HG03457 (cell line): ENCODE data around the gene SNCB.

Source experiments
- ATAC-seq: cut with Tn5 transposase; IDR thresholded peaks from one replicate; pipeline ENCODE4 v1.9.1; 2021; ENCODE audit warnings: moderate number of reproducible peaks; ENCODE audit not compliant: unreplicated experiment

SNCB gene

DNA sequence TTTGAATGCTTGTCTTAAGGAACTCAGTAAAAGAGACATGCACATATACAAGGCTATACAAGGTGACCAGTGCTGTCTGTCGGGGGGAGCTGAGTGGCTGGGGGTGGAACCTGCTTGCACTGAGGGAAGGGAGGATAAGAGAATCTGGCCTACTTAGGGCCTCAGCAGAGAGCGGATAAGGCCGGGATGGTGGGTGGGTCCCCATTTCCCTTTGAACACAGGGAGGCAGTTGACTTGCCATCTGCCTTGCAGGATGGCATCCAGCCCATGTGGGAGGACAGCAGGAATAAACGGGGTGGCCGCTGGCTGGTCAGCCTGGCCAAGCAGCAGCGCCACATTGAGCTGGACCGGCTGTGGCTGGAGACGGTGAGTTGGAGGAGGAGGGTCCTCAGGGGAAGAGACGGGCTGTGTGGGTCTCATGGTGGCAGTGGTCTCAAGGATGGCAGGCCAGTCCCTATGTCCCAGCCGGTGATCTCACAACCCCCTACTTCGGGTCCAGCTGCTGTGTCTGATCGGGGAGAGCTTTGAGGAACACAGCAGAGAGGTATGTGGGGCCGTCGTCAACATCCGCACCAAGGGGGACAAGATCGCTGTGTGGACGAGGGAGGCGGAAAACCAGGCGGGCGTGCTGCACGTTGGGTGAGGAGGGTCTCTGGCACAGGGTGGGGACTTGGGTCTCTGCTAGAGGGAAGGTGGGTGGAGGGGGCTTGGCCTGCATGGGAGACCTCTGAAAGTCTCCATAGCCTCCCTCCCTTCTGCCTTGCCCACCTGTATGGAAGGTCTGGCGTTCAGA is 14.7 kb upstream of the SNCB start:
- no peak for ATAC-seq

DNA sequence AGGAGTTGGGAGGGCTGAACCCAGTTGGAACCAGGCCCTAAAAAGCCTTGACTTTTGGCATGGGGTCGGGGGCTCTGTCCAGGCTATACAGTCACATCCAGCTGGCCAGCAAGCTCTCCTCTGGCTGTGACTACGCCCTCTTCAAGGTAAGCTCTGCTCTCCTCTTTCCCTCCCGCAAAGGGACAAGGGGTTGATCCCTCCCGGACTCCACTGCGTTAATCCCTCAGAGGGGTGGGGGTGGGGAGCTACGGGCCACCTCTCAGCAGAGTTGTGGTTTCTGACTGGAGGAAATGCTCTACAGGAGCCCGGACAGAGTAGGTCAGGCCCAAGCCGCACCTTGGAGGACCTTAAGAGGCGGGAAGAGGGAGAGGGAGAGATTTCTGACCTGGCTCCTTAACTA is 14.0 kb upstream of the SNCB start:
- no peak for ATAC-seq

DNA sequence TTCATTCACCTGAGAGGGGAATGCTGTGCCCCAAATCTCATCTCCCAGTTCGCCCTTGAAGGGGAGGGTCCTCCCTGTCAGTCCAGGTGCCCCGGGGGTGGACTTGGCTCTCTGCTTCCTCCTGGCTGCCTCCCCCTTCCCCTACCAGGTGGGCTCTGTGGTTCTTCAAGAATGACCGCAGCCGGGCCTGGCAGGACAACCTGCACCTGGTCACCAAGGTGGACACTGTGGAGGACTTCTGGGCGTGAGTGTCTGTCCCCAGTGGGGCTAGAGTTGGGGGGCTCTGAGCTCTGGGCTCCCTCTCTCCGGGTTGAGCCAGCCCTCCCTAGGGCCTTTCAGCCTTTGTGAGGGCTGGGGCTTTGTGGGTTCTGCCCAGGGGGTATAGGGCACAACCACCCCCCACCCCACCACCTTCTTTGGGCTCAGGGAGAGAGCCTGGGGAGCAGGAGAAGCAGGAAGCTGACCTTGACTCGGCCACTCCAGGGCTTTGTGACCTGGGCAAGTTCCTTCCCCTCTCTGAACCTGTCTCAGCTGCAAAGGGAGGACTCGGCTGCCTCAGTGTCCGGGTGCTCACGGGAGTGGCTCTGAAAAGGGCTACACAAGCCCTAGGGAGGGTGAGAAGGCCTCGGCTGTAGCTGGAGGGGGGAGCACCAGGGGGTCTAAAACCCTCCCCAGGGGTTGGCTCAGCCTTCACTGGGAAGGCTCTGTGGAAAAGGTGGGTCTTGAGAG is 13.3 kb upstream of the SNCB start:
- ATAC-seq = no peak

DNA sequence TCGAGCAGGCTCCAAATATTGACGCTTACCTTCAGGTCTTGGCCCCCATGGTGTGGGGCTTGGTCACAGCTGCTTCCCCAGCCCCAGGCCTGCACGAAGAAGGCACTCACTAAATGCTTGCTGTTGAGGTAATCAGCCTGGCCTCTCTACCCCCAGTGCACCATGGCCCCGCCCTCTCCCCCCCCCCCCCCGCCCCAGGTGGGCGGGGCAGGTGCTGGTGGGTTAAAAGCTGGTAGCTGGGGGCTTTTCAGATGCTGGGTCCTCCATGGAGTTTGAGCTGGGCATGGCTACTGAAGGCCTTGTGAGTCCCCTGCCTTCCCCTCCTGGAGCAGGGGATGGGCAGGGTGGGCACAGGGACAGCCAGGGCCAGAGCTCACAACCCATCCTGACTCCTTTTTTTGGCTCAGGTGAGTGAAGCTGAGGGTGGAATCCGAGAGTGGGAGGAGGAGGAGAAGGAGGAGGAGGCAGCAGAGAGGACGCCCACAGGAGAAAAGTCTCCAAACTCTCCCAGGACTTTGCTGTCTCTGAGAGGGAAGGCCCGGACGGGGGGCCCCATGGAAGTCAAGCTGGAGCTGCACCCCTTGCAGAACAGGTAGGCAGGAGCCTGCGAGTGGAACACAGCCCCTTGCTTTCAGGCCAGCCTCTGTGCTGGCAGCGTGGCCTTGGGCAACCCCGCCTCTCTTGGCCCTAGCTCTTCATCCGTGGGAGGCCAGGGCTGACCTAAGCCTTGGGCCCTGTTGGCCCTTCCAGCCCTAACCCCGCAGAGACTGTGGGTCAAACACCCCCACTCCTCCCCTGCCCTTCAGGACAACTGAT is 12.5 kb upstream of the SNCB start:
- ATAC-seq = no peak

DNA sequence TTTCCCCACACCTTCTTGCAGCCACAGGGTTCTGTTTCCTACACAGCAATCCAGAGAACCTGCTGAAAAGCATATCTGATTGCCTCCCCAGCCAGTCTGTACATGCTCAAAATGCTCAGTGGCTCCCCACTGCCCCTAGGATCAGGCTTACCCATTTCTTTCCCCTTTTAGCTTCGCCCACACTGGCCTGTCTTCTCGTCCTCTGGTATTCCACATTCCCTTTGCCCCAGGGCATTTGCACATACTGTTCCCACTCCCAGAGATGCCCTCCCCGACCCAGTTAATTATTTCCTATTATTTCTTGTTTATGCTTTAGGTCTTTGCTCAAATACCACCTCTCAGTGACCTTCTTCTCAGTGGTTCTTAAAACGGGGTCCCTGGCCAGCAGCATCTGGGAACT is 10.3 kb upstream of the SNCB start:
- ATAC-seq = no peak

DNA sequence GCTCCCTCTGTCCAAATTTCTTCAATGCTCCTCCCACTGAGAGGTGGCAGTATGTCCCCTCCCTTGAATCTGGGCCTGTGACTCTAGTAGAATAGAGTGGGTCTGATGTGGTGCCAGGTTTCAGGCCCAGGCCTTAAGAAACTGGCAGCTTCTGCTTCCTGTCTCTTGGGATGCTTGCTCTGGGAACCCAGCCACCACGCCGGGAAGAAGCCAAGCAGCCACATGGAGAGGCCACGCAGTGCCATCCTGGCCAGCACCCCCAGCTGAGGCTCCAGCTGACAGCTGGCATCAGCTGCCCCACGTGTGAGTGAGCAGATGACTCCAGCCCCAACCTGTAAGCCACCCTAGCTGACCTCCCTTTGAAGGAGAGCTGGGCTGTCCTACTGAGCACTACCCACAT is 9.6 kb upstream of the SNCB start:
- ATAC-seq = no peak

DNA sequence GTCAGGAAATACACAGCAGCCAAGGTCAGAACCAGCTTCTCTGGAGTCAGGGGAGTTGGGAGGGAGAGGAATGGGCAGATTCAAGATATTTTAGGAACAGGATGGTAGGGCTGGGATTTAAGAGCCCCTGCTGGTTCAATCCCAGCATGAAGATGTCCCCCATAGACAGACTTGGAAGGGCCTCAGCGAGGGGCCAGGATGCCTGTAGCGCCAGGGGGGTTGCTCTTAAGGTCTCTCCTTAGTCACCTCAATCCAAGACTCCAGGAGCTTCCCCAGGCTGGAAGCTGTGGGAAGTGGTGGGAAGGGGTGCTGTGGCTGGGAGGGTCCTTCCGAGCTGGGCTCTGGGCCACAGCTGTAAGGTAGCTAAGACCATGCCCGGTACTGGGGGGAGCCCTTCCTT is 8.9 kb upstream of the SNCB start:
- no peak for ATAC-seq

DNA sequence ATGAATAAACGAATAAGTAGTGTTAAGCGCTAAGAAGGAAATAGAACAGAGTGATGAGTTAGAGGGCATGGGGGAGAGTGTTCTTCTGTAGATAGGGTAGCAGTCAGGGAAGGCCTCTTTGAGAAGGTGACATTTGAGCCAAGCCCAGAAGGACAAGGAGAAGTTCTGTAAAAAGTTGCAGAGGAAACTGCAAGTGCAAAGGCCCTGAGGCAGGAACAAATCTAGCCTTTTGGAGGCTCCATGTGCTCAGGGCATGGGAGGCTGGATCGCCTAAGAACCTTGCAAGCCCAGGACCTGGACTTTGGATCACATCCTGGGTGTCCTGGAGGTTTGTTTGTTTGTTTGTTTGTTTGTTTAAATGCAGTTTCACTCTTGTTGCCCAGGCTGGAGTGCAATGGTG is 8.1 kb upstream of the SNCB start:
- no peak for ATAC-seq

DNA sequence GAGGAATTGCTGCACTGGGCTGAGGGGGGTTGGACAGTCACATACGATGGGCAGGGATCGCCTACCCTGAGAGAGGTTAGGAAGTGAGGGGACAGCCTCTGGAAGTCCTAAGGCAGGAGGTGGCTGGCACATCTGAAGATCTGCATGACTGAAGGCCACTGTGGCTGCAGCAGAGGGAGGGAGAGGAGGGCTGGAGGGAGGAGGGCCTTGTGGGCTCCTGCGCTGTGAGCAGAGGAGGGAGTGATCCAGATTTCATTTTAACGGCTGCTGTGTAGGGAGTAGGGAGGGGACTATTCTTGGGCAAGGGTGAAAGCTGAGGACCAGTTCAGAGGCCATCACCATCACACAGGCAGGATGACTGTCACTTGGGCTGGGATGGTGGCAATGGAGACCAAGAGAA is 7.2 kb upstream of the SNCB start:
- ATAC-seq = no peak

DNA sequence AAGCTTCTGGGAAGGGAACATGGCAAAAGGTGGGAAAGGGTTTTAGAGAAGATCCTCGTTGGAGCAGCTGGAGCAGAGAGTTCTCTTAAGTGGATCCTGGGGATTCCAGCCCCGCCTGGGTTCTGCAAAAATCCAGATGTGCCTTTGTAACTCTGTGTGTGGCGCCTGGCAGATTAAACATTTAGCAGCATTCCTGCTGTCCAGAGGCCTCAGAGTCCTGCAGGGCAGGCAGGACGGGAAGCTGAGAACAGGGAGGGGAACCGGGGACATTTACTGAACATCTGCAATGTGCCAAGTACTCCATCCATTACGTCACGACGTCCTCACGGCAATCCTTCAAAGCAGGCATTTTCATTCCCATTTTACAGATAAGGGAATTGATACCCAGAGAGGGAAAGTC is 6.1 kb upstream of the SNCB start:
- ATAC-seq = no peak

DNA sequence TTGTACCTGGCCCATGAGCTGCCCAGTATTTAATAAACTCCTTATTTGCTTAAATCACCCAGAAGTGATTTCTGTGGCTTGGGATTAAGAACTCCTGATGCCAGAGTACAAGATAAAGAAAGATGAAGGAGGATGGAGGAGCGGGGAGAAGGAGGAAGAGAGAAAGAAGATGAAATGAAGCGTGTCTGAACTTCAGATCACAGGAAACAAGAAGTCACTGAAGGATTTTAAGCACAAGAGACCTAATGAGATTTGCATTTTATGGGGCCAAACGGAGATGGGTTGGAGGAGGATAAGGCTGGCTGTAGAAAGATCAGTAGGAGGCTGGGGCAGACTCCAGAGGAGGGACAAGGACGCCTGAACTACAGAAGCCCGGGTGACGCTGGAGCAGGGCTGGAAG is 3.3 kb upstream of the SNCB start:
- no peak for ATAC-seq

DNA sequence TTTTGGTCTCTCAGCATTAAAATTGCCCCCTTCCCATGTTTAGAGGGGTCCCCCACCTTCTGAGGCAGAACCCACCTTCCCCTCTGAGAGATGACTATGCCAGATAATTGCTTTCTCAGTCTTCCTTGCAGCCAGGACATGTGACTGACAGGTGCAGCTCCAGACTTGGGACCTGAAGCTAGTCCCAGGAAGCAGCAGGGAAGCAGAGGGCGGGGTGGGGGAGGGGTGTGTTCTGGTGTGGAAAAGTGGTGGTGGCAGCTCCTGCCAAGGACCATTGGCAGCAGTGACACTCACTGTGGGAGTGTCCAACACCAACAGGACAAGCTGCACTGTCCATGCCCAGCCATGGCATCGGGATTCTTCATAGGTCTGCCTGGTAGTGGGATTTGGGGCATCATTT is 2.4 kb upstream of the SNCB start:
- no peak for ATAC-seq

DNA sequence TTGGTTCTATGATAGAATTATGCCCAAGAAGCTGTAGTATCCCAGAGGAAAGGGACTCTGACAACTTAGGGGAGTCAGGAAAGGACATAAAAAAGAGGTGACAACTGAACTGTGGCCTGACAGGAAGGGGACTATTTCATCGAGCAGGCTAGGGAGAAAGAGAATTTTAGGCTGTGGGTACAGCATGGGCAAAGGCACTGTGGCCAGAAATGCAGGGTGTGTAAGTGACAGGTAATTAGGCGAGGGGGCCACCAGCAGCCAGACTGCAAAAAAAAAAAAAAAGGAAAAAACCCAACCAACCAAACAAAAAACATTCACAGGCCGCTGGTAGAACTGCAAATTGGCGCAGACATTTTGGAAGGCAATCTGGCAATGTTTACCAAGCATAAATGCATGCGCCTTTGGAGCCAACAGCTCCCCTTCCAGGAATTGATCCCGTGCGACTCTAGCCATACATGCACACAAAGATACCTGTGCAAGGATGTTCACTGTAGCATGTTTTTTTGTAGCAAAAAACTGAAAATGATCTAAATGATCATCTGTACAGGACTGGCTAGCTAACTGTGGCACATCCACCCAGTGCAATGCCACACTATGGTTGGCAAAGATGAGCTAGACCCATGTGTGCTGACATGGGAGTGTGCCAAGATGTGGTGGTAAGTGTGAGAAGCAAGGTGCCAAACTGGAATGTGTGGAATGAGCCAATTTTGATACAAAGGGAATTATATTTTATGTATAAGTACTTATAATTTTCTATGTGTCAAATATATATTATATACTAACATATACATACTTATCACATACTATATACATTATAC is 1.3 kb upstream of the SNCB start:
- no peak for ATAC-seq

DNA sequence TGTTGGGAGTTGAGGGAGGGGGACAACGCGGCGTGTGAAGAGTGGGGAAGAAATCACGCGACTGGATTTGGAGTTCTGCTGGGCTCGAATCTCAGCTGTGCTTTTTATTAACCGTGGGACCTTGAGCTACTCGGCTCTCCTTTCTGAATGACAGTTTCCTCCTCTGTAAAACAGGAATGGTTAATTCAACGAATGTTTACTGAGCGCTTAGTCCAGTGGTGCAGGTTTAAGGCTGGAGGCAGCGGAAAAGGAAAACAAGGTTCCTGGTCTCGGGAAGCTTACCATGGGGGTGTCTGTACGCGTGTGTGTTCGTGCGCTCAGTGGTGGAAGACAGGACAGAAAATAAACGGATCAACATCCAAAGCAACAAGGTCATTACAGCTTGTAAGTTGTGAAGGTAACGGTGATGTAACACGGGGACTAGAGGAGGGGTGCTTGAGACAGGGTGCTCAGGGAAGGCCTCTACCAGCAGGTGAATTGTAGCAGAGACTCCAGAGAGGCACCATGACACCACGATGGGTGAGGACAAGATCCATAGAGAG is 418 bp upstream of the SNCB start:
- ATAC-seq = no peak

DNA sequence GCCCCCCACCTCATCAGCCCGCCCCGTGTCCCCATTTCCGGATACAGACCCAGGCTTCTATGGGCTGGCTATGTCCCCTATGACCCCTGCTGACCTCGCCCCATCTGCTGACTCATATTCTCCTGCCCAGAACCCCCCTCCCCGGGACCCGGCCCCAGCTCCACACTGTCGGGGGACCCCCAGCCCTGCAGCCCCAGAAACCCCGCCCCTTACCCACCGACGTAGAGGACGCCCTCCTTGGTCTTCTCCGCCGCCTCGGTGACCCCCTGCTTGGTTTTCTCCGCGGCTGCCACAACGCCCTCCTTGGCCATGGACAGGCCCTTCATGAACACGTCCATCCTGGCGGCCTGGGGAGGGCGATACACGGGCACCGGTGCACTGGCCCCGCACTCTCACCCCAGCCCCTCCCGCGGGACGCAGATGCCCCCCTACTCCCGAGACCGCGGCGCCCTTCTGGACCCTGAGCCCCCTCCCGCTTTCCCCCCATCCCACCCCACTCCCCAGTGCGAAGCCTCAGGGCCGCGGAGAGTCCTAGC is 949 bp downstream of the SNCB start:
- ATAC-seq = no peak

DNA sequence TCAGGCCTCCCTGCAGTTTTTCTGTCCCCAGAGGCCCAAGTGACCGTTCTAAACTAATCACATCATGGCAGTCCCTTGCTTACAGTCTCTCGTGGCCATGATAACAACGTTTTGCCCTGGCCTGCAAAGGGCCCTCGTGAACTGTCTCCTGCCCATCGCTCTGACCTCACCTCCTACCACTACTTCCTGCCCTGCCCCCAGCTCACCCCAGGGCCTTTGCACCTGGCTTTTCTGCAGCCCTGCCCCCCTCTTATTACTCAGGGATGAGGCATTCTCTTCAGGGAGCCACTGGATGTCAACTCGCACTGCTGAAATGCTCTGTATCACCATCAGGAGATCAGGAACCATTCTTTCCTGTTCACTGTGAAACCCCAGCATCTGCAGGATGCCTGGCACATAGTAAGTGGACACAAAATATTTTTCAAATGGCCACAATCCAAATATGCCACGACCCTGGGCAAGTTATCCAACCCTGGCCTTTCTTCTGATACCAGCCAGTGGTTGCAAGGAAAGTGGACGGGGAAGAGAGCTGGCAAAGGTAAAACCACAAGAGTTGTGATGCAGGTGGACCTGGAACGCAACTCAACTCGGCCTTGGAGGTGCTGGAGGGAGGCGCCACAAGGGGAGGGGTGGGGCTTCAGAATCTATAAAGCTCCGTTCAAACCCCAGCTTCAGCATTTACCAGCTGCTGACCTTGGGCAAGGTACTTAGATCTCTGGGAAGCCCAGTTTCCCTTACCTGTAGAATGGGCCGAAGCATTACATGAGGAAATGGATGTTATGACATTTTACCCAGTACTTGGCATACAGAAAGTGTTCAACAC is 1.7 kb downstream of the SNCB start:
- no peak for ATAC-seq

DNA sequence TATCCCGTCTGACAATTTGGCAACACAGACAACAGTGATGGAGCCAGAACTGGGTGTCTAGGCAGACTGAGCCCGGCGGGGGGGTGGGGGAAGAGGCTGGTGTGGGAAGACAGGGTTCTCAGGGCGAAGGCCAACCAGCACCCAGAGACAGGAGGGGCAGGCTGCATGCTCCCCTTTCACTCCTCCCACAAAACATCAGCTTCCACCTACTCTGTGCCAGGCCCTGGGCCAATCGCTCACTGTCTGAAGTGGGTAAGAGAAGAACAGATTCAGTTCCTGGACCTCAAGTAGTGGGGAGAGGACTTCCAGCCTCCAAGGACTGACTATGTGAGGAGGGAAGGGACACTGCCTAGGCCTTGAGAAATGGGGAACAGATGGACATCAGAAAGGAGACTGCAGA is 2.8 kb downstream of the SNCB start:
- ATAC-seq = no peak

DNA sequence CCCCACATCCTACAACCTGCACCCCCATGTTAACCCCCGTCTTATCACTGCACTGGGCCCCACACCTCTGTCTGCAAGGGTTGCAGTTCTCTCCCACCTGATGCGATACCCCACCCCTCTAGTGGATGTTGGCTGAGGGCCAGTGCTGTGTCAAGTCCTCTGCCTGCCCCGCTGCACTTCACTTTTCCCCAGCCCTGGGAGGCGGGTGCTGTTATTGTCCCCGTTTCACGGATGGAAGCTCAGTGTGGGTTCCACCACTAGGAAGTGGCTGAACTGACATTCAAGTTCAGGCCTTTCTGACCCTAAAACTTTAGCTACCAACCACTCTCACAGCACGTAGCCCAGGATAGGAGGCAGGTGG is 3.5 kb downstream of the SNCB start:
- no peak for ATAC-seq

DNA sequence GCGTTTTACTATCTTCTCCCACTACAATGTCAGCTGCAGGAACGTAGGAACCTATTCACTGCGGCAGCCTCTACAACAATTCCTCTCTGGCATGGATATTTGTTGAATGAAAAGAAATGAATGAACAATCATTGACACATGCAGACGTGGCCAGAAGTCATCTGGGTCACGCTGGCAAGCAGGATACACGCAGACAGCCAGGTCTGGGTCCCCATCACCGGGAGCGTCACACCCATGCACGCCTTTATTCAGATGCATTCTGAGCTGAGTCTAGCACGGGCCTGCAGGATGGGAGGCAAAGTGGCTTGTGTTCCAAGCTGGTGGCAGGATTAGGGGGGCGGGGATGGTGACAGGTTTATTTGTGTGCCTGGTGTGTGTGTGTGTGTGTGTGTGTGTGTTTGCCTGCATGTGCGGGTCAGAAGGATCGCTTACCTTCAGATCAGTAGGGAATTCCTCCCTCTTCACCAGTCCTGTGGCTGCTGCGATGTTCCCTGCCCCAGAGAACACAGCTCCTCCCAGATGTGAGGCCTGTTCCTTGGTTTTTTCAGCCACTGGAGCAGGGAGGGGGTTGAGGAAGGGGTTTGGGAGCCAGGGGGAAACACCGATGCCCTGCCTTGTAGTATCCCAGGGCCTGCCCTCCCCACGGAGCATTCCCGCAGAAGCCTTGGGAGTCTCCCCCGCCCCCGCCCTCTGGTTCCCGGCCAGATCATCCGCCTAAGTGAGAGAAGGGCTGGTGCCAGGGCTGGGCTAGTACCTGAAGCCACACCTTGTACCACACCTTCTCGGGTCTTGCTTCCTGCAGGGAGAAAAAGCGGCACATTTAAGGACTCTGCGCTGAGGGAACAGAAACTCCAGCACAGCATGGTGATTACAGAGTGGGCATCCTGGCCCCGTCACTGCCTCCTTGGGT is 4.1 kb downstream of the SNCB start:
- no peak for ATAC-seq
